Transverse colon (tissue), 4 donors: Measurements from ENCODE around the gene PON3. TPM values are rescaled to one million over a fixed set of nuclear protein-coding genes. Genes with fewer than 3 reads are reported as not detected.

ENCODE experiments used
- DNase-seq: peaks from one replicate; pipeline ENCODE4 v3.0.0-alpha.2; 2019
- H3K27ac ChIP-seq, 4 donors: fragments of 200-600 bp; sonication (generic); 2 replicates each; pipeline ENCODE4 v1.5.1; 2016 to 2018; ENCODE audit warnings: inconsistent platforms in 4 of 4
- H3K27me3 ChIP-seq: fragments of 200-600 bp; sonication (generic); 2 replicates; pipeline ENCODE4 v1.5.1; 2017; ENCODE audit warnings: inconsistent platforms
- H3K36me3 ChIP-seq, 4 donors: fragments of 200-600 bp; sonication (generic); 2 replicates each; pipeline ENCODE4 v1.5.1; 2017 to 2019; ENCODE audit warnings: inconsistent platforms in 4 of 4
- H3K4me1 ChIP-seq, 4 donors: fragments of 200-600 bp; sonication (generic); 2 replicates each; pipeline ENCODE4 v1.5.1; 2017 to 2020; ENCODE audit warnings: inconsistent platforms in 4 of 4
- H3K4me3 ChIP-seq, 4 donors: fragments of 200-600 bp; sonication (generic); 1 replicate in 1 of 4; 2 replicates in 3 of 4; pipeline versions ENCODE4 v1.5.1 to v1.6.1; 2017 to 2019; ENCODE audit warnings: inconsistent platforms in 4 of 4
- H3K9me3 ChIP-seq, 2 donors: fragments of 200-600 bp; sonication (generic); 2 replicates each; pipeline ENCODE4 v1.5.1; 2017 to 2019; ENCODE audit warnings: inconsistent platforms in 2 of 2
- EP300 ChIP-seq: sonication (generic); formaldehyde crosslinking; IDR thresholded peaks from one replicate; pipeline ENCODE4 v1.6.1; 2017; ENCODE audit warnings: antibody characterized with exemption, low read depth
- POLR2A ChIP-seq: fragments of 450-650 bp; IDR thresholded peaks from one replicate; pipeline ENCODE4 v1.6.1; 2016; ENCODE audit warnings: antibody characterized with exemption, mild to moderate bottlenecking, moderate library complexity
- POLR2AphosphoS5 ChIP-seq, 3 donors: sonication (generic); formaldehyde crosslinking; IDR thresholded peaks; one replicate each; pipeline ENCODE4 v1.6.1; 2016; ENCODE audit warnings: antibody characterized with exemption in 3 of 3
- WGBS, 2 donors: methylation state at CpG; one replicate each; pipeline ENCODE4 v1.1.5; 2018; ENCODE audit warnings: low coverage in 1 of 2; 5-methylcytosine and 5-hydroxymethylcytosine counted together
- in situ Hi-C, 4 donors: fragments of 200-750 bp; cut with MboI; loops; one replicate each; pipeline versions ENCODE4 v1.15.0 to v1.15.1; 2017; ENCODE audit warnings: low sequenced_read_pairs in 3 of 4, low pct_ligation_motif_present in 1 of 4, low pct_unique_long_range_greater_than_20kb in 1 of 4
- intact Hi-C: fragments of 100-400 bp; cut with DNase I; formaldehyde crosslinking; loops from one replicate; pipeline ENCODE4 v1.15.1; 2023; ENCODE audit warnings: low total_unique reads
- total RNA-seq, 4 donors: library from RNA; depleted of rRNA; stranded (reverse); fragments of >200 nt; gene quantifications; one replicate each; pipeline ENCODE4 v1.1.0, GENCODE V29; 2016
- TF ChIP-seq, protein P1 (sequence below), 5 experiments: fragments of 200-600 bp in 3 of 5; fragments of 450-650 bp in 2 of 5; sonication (generic) in 3 of 5; IDR thresholded peaks; 1 replicate in 2 of 5; 2 replicates in 3 of 5; pipeline ENCODE4 v1.5.1; 2016 to 2017; ENCODE audit warnings: antibody characterized with exemption in 5 of 5, inconsistent platforms in 3 of 5, mild to moderate bottlenecking in 2 of 5, moderate library complexity in 1 of 5

Gene PON3
- total RNA-seq, 4 donors from 2014 or later = 0.60 to 4.2 (median 3.0) TPM; not detected in 1

DNA sequence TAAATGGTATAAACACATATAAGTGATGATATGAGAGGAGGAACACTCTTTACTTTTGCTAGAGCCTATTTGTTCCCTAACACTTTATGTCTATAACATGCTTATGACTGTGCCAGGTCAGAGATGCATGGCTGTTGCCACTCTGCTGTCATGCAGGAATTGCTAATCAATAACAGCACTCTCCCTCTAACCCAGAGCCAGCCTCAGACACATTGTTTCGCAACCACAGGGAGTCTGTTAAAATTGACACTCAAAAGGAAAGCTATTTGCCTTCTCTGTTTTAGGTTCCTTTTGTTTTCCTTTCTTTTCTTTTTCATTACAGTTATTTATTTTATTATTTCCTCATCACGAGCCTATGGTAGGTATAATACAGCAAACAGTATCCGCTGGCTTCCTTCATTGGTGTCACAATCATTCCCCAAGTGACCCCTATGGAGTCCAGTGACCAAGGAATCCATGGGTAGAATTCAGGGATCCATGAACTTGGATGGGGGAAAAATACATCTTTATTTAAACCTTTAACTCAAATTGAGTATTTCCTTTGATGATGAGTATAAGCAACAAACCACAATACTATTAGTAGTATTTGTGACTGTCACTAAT lies 31.8 kb upstream of the PON3 start:
- no peak overlapping the region for H3K4me3 ChIP-seq
- H3K9me3 ChIP-seq = no peaks in the 10 kb centered on the region
- no peaks in the 10 kb centered on the region for H3K36me3 ChIP-seq
- intact Hi-C loops = no loop called here
- no peaks in the 10 kb centered on the region for H3K27me3 ChIP-seq
- no peak for DNase-seq
- H3K4me1 ChIP-seq = peaks cover 0 to 32% (median 4%) of the 10 kb centered on the region in 4 donors
- in situ Hi-C loops = no loop called here
- TF ChIP-seq POLR2AphosphoS5 (IDR thresholded peaks at IDR 0.05) (no peak), POLR2A (no peak), EP300 (no peak)
- TF ChIP-seq, protein P1, sequence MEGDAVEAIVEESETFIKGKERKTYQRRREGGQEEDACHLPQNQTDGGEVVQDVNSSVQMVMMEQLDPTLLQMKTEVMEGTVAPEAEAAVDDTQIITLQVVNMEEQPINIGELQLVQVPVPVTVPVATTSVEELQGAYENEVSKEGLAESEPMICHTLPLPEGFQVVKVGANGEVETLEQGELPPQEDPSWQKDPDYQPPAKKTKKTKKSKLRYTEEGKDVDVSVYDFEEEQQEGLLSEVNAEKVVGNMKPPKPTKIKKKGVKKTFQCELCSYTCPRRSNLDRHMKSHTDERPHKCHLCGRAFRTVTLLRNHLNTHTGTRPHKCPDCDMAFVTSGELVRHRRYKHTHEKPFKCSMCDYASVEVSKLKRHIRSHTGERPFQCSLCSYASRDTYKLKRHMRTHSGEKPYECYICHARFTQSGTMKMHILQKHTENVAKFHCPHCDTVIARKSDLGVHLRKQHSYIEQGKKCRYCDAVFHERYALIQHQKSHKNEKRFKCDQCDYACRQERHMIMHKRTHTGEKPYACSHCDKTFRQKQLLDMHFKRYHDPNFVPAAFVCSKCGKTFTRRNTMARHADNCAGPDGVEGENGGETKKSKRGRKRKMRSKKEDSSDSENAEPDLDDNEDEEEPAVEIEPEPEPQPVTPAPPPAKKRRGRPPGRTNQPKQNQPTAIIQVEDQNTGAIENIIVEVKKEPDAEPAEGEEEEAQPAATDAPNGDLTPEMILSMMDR (IDR thresholded peaks at IDR 0.05) = no peak
- WGBS, 2 donors = 79 to 81% methylated on average over 3 of the region's 3 CpGs
- H3K27ac ChIP-seq = no peak overlapping the region

DNA sequence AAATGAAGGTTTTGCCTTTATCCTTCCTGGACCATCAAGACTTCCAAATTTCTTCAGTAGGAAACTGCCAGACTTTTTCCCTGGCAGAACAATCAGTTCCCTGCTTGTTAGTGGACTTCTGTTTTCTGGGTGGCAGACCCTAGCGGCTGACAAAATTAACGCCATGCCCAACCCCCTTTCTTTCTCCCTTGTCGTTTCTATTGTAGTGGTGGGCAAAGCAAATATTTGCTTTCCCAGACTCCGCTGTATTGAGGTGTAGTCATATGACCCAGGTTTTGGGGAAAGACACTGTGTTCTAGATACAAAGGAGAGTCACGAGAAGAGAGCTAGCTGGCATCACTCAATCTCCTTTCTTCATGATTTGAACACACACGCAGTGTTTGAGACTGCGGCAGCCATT lies 31.0 kb upstream of the PON3 start:
- Histone ChIP-seq H3K9me3 (no peaks in the 10 kb centered on the region), H3K27ac (no peak overlapping the region), H3K36me3 (no peaks in the 10 kb centered on the region), H3K4me1 (peaks cover 0 to 24% (median 2%) of the 10 kb centered on the region in 4 donors), H3K27me3 (no peaks in the 10 kb centered on the region), H3K4me3 (no peak overlapping the region)
- in situ Hi-C loops (no loop called here), intact Hi-C loops (no loop called here)
- TF ChIP-seq EP300 (no peak), POLR2A (no peak), POLR2AphosphoS5 (IDR thresholded peaks at IDR 0.05) (no peak)
- TF ChIP-seq, protein P1 (IDR thresholded peaks at IDR 0.05) = no peak
- WGBS, 2 donors = 91 to 97% methylated on average over 7 of the region's 7 CpGs
- DNase-seq = no peak

DNA sequence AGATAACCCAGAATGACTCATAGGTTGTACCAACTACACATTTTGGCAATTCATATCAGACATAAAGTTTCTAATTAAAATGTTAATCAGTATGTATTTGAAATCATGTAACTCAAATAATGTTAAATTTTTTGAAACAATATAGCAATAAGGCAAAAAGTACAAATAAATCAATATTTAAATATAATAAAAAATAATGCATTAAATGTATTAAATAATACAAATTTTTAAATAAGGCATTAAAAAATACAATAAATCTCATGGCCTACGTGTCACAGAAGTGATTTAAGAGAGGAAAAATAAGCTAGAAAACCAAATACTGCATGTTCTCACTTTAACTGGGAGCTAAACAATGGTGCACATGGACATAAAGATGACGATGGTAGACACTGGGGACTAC lies 29.5 kb upstream of the PON3 start:
- no peak for DNase-seq
- Histone ChIP-seq H3K9me3 (no peaks in the 10 kb centered on the region), H3K27ac (no peak overlapping the region), H3K27me3 (no peaks in the 10 kb centered on the region), H3K36me3 (no peaks in the 10 kb centered on the region), H3K4me1 (peaks cover 0 to 14% (median 2%) of the 10 kb centered on the region in 4 donors), H3K4me3 (no peak overlapping the region)
- TF ChIP-seq, protein P1 (IDR thresholded peaks at IDR 0.05) = no peak
- TF ChIP-seq POLR2A (no peak), POLR2AphosphoS5 (IDR thresholded peaks at IDR 0.05) (no peak), EP300 (no peak)
- intact Hi-C loops (no loop called here), in situ Hi-C loops (no loop called here)
- 92 to 96% methylated on average over 2 of the region's 2 CpGs for WGBS, 2 donors

DNA sequence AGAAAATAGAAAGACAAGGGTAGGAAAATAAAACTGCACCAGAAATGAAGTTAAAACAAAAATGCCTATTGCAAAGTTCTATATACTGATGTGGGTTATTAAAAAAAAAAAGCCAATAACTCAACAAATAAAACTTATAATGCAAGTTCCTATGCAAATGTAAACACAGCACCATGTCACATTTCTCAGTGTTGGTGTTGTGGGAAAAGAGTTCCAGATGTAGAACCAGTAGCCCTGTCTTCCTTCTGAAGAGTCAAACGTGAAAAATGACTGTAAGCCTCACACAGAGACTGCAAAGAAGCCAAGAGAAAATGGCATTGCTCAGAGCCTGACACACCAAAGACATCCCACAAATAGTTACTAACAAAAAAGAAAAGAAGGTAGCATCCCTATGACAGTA lies 28.5 kb upstream of the PON3 start:
- DNase-seq = no peak
- H3K9me3 ChIP-seq = no peaks in the 10 kb centered on the region
- in situ Hi-C loops (no loop called here), intact Hi-C loops (no loop called here)
- H3K27ac ChIP-seq = no peak overlapping the region
- TF ChIP-seq POLR2A (no peak), POLR2AphosphoS5 (IDR thresholded peaks at IDR 0.05) (no peak), EP300 (no peak)
- TF ChIP-seq, protein P1 (IDR thresholded peaks at IDR 0.05) = no peak
- peaks cover 0 to 14% (median 2%) of the 10 kb centered on the region in 4 donors for H3K4me1 ChIP-seq
- H3K4me3 ChIP-seq = no peak overlapping the region
- H3K36me3 ChIP-seq = peaks cover 0 to 8% (median 0%) of the 10 kb centered on the region in 4 donors
- H3K27me3 ChIP-seq = no peaks in the 10 kb centered on the region
- WGBS, 2 donors = 50 to 65% methylated on average over 1 of the region's 1 CpG
